PFSK-1 (cell line): ENCODE data around the gene ADAP1.

Experiments
- FOXP2 ChIP-seq: optimal IDR thresholded peaks from 2 replicates; pipeline ENCODE3; 2011; ENCODE audit warnings: borderline replicate concordance, control low read depth, inconsistent platforms; ENCODE audit not compliant: insufficient read depth; ENCODE audit errors: extremely low read length, extremely low read depth
- POLR2AphosphoS5 ChIP-seq: IDR thresholded peaks from 2 replicates; pipeline ENCODE4 v1.6.1; 2012; ENCODE audit warnings: low read depth, mild to moderate bottlenecking, control low read depth, low read length, moderate library complexity
- SIN3A ChIP-seq: IDR thresholded peaks from 2 replicates; pipeline ENCODE4 v1.6.1; 2012; ENCODE audit warnings: mild to moderate bottlenecking, low read length, moderate library complexity, borderline replicate concordance; ENCODE audit not compliant: insufficient read depth
- TAF1 ChIP-seq: IDR thresholded peaks from 2 replicates; pipeline ENCODE4 v1.6.1; 2012; ENCODE audit warnings: low read length, control low read depth, borderline replicate concordance; ENCODE audit not compliant: insufficient read depth
- TF ChIP-seq, protein P1 (sequence below), 2 experiments: IDR thresholded peaks; 2 replicates each; pipeline versions ENCODE4 v1.6.1 to v1.8.0; 2011 to 2012; ENCODE audit warnings: low read depth in 2 of 2, low read length in 2 of 2, control low read depth in 1 of 2, inconsistent platforms in 1 of 2, mild to moderate bottlenecking in 1 of 2, moderate library complexity in 1 of 2; ENCODE audit not compliant: insufficient read depth in 1 of 2

DNA sequence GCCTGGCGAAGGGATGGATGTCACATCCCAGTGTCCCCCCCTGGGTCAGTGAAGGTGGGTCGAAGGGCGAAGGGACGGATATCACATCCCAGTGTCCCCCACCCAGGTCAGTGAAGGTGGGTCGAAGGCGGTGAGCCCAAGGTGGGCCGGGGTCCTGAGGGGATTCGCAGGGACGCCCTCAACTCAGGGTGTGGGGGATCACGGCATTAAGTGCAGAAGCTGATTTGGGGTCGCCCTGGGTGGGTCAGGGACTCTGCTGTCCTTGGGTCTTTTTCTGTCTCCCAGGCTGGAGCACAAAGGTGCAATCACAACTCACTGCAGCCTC, 21.9 kb downstream of the ADAP1 start:
- TF ChIP-seq POLR2AphosphoS5 = no peak
- TF ChIP-seq TAF1 = no peak
- TF ChIP-seq, protein P1, sequence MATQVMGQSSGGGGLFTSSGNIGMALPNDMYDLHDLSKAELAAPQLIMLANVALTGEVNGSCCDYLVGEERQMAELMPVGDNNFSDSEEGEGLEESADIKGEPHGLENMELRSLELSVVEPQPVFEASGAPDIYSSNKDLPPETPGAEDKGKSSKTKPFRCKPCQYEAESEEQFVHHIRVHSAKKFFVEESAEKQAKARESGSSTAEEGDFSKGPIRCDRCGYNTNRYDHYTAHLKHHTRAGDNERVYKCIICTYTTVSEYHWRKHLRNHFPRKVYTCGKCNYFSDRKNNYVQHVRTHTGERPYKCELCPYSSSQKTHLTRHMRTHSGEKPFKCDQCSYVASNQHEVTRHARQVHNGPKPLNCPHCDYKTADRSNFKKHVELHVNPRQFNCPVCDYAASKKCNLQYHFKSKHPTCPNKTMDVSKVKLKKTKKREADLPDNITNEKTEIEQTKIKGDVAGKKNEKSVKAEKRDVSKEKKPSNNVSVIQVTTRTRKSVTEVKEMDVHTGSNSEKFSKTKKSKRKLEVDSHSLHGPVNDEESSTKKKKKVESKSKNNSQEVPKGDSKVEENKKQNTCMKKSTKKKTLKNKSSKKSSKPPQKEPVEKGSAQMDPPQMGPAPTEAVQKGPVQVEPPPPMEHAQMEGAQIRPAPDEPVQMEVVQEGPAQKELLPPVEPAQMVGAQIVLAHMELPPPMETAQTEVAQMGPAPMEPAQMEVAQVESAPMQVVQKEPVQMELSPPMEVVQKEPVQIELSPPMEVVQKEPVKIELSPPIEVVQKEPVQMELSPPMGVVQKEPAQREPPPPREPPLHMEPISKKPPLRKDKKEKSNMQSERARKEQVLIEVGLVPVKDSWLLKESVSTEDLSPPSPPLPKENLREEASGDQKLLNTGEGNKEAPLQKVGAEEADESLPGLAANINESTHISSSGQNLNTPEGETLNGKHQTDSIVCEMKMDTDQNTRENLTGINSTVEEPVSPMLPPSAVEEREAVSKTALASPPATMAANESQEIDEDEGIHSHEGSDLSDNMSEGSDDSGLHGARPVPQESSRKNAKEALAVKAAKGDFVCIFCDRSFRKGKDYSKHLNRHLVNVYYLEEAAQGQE (IDR thresholded peaks at IDR 0.05; ENCODE audit: insufficient read depth in 1 of 2, low read depth in 2 of 2, low read length in 2 of 2) = no peak
- TF ChIP-seq SIN3A = no peak
- no peak for TF ChIP-seq FOXP2
